ENCODE results near the gene CORIN.
"Not testable (repeated sequence)": the region's sequence is repeated elsewhere in the genome, so short reads cannot be mapped to it uniquely, and the experiment has no call there.

Gene CORIN

DNA sequence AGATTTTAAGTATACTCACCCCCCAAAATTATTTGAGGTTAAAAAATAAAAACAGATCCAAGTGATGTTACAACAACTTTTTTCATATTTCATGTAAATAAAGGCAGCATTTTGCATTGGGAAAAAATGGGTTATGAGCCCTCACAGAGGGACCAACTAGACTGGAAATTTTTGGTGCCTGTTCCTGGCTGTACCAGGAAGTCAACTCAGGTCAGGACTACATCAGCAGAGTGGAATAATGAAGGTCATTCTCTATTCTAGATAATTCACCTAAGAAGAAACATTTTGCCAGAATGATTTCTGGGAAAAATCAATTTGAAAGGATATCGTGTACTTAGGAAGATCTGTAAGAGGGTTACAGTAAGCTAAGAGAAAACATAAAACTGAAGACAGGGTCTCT lies 66.8 kb downstream of the CORIN start:
- no peak for DNase-seq (ENCODE audit: low spot score)

DNA sequence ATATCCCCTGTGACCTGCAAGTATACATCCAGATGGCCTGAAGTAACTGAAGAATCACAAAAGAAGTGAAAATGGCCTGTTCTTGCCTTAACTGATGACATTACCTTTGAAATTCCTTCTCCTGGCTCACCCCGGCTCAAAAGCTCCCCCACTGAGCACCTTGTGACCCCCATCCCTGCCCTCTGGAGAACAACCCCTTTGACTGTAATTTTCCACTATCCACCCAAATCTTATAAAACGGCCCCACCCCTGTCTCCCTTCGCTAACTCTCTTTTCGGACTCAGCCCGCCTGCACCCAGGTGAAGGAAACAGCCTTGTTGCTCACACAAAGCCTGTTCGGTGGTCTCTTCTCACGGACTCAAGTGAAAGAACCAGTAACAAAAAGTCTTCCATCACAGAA lies 69.9 kb downstream of the CORIN start:
- DNase-seq (ENCODE audit: low spot score): not testable (repeated sequence)

DNA sequence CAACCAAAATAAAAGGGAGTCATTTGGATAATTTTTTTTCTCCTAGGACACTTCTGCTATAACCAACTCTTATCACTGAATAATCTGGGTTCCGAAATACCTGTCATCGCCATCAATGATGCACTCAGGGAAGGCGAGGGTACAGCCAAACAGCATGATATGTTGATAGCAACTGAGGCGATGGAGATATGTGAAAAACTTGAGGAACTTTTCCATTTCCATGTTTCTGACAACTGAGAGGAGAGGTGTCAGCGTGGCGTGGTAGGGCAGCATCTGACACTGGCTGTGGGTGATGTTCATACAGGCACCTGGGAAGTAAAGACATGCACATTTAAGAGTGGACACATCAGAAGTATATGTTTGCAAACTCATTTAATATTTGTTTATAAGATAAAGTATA lies 74.6 kb downstream of the CORIN start:
- no peak for DNase-seq (ENCODE audit: low spot score)

DNA sequence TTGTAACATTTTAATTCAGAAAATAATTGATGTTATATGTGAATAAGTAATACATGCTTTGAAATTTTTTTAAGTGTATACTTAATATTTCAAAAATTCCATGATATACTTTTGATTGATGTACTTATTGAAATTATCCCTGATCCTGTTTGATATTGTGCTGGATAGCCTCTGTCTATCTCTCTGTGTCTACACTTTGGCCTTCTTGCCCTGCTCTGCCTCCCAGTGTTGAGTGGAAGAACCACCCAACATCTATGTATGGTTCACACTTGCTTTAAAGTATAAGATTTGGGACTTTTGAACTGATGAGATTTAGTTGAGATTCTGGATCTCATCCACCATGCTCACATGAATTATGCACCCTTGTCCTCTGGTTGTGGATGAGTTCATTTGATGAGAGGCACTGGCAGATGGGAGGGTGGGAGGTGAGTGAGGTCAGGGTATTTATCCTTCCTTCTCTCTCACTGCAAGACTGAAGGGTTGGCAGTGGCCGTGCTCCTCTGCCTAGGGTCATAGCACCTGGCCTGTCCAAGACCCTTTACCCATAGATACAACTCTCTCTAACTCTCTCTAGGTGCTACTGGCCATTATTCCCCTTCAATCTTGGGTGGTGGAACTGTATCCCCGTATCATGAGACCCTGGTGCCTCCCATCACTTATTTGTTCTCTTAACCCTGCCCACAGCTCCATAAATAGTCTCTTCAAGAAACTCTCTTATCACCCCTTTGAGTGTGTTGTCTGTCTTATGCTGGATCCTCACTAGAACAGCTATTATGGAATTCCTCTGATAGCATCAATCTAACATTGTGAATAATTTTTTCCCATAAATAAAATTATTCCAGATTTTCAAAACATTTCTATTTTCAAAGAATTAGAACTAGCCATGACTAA lies 75.2 kb downstream of the CORIN start:
- no peak for DNase-seq (ENCODE audit: low spot score)

DNA sequence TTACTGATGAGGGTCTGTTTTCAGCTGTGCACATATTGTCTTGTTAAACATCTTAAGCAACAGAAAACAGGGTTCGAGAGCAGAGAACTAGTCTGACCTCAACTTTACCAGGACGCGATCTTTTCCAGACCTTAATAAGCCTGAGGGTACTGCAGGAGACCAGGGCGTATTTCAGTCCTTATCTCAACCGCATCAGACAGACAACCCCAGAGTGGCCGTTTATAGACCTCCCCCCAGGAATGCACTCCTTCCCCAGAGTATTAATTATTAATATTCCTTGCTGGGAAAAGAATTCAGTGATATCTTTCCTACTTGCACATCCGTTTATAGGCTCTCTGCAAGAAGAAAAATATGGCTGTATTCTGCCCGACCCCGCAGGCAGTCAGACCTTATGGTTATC lies 84.6 kb downstream of the CORIN start:
- DNase-seq (ENCODE audit: low spot score): not testable (repeated sequence)

DNA sequence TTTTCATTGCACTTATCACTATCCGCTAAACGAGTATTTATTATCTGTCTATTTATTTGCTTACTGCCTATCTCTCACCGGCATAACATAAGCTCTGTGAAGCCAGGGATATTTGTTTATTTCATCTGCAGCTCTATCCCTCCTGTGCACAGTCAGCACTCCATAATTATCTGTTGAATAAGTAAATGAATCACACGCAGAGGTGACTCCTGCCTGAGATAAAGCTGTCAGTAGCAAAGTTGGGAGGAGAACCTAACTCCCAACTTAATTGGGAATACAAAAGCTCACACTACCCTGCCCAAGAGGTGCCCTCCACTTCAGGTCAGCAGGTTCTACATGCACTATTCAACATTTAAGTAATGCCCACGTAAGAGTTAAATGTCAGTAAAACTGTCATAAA lies 85.7 kb downstream of the CORIN start:
- DNase-seq (ENCODE audit: low spot score): no peak

DNA sequence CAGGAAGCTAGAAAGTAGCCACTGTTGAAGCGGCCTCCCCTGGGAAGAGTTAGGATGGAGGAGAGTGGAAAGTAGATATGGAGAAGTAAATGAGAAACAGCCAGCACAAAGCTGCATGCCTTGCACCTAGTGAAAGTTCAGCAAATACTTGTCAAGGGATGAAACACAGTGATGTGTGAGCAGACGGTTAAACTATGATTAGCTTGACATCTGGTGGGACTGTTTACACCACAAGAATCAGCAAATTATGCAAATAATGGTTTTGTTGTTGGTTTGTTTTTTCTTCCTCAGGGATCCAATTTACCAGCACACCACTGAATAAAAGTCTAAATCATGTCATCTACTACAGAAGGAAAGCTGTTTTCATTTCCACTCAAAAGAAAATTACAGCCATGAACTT lies 87.1 kb downstream of the CORIN start:
- no peak for DNase-seq (ENCODE audit: low spot score)

DNA sequence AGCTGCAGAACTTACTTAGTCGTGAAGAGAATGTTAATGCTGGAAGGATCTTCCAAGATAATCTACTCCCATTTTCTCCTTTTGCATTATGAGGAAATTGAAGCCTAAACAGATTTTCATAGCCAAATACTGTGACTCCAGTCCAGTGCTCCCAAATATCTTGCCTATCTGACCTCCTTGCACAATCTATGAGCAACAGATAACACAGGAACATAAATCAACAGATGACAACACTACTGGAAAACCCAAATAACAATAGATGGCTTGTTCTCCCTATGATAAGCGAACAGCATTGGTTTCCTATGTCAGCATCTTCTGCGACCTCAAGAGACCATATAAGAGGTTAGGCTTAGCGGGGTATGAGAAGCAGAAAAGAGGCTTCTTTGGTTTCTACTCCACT lies 88.0 kb downstream of the CORIN start:
- DNase-seq (ENCODE audit: low spot score): no peak

DNA sequence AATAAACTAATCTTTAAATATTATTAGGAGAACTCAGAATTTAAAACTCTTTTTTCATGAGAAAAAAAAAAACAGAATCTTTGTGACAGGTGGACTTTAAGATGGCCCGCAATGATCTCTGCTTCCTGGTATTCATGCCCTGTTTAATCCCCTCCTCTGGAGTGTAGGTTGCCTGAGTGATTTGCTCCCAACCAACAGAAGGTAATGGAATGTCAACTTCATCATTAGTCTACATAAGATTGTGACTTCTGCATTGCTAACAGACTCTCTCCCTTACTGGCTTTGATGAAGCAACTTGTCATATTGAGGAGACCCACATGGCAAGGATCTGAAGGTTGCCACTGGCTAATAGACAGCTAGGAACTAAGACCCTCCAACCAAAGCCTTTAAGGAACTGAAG lies 88.8 kb downstream of the CORIN start:
- no peak for DNase-seq (ENCODE audit: low spot score)

DNA sequence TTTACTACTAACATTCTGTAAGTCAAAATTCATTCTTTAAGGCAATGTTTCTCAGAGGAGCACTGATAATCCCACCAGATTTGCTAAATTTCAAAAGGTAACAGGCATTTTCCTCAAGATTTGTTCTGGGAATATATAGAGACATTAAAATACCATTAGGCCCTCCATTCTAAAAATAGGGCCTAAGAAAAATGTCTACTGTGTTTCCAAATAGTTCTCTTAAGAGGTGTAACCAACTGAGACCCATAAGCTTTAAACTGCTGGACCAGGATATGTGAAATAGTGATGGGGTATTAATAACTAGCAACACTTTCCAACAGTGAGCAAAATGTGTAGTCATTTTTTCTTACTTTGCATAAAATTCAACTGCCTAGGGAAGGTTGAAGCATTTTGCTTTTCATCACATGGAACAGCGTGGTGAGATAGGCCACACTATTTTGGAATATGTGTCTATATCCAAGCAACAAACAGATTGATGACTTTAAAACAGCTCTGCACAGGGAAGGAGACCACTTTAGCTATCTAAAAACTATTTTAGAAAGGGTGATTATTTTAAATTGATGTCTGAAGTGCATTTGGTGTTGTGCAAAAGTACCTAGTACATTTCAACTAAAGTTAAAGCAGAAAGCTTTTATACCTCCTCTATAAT lies 89.9 kb downstream of the CORIN start:
- DNase-seq (ENCODE audit: low spot score): no peak

DNA sequence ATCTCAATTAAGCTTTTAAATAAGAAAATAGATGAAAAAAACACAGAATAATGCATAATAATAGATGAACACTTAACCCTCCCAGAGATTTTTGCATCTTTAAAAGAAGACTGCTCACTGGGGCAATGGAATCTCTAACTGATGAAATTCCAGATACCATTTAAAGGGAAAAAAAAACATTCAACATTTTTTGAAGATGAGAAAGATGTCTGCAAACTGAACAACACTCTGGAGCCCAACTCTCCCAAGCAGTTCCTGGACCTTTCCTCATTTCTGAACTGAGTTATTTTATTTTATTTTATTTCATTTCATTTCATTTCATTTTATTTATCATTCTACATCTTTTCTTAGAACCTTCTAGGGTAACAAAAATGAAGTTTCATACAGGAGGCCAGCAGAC lies 90.7 kb downstream of the CORIN start:
- DNase-seq (ENCODE audit: low spot score): no peak

DNA sequence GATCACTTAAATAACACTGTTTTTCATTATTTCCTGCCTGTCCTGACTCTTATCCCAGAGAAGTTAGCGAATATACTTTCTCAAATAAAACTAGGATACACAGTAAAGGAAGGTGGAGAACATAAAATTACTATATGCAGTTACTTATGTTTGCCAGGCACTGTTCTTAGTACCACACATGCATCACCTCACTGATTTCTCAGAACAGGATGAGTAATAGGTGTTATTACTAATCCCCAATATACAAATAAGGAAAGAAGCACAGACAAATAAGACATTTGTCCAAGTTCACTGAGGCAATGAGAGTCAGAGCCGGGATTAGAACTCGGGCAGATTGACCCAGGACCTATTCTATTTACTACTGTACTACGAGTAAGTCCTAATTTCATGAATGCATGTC lies 91.7 kb downstream of the CORIN start:
- no peak for DNase-seq (ENCODE audit: low spot score)

DNA sequence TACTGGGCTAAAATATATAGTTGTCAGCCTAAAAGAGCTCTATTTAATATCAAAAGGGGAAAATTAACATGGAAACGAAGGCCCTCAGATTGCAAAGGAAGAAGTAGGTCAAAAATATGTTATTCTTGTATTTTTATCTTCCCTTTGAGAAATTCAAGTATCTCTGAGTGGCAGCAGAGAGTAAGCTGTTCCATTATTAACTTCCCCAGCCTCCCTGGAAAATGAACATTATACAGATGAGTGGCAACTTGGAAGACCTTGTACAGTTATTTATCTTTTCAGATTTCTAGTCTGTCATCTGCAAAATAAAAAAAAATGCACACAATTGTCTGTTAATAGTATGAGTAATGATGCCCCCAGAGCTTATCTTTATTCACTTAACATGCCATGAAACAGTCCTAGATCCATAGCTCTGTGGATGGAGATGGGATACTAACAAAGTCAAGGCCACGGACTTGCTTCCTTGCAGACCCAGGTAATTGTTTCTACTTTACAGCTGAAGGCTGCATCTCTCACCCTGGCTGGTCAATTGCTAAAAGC lies 93.0 kb downstream of the CORIN start:
- no peak for DNase-seq (ENCODE audit: low spot score)

DNA sequence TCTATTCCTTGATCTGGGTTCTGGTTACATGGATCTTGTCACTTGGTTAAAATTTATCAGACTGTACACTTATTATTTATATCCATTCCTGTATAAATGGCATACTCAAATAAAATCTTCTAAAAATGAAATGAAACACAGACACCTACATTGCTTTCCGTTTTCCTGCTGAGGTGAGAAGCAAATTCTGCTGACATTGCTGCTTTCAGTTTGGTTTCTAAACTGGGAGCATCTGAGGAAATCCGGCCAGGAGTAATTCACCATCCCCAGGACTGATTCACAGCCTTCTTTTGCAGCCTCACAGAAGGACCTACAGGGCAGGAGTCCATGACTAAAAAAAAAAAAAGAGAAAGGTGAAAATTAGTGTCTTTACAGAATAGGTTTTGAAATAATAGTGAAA lies 93.6 kb downstream of the CORIN start:
- no peak for DNase-seq (ENCODE audit: low spot score)

DNA sequence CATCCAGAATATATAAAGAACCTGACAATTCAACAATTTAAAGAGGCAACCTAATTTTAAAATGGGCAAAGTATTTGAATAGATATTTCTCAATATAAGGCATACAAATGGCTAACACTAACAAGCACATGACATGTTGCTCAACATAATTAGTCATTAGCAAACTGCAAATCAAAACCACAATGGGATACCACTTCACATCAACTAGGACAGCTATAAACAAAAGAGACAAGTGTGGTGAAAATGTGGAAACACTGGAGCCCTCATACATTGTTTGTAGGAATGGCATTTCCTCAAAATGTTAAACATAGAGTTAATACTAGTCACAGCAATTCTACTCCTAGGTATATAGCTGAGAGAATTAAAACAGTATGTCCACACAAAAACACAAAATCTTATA lies 96.7 kb downstream of the CORIN start:
- no peak for DNase-seq (ENCODE audit: low spot score)

DNA sequence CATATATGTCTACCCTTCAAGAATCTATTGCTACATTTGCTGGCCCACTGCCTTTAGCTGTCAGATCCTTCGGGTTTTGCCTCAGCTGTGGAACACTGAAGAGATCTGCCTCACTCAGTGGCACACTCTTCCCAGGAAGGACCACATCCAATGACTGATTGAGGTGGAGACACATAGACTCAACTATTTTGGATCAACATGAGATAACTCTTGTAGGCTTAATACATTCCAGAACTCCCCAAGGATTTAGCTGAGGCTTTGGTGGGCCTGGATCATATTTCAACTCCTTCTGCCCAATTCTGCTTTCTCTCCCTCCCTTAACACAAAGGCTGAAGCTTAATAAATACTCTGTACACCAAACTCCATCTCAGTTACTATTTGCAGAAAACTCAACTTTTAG lies 100.5 kb downstream of the CORIN start:
- DNase-seq (ENCODE audit: low spot score): no peak

DNA sequence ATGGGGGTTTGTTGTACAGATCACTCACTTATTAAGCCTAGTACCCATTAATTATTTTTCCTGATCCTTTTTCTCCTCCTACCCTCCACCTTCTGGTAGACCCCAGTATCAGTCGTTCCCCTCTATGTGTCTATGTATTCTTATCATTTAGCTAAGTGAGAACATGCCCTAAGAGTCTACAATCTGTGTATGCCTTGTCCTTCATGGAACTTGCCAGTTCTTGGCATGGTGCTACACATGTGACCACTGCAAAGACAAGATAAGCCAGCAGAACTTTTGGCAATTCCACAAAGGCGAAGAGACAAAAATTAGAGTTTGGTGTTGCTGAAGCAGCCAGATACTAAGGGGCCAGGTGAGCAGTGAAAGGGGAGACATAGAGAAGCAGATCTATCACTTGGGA lies 101.3 kb downstream of the CORIN start:
- no peak for DNase-seq (ENCODE audit: low spot score)

DNA sequence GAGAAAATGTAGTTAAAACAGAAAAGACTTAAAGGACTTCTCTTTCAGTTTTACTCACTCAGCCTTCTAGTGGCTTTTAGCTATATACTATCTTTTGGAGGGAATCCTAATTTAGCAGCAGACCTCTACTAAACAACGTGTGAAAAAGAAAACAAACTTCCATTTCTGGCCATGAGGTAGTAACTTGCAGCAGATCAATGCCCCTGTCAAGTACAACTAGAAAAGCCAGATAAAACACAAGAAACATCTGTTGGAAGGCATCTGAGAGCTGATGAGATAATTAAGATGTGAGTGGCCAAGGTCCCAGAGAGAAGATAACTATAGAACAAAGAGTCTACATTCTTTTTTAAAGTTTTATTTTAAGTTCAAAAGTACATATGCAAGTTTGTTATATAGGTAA lies 101.7 kb downstream of the CORIN start:
- no peak for DNase-seq (ENCODE audit: low spot score)

DNA sequence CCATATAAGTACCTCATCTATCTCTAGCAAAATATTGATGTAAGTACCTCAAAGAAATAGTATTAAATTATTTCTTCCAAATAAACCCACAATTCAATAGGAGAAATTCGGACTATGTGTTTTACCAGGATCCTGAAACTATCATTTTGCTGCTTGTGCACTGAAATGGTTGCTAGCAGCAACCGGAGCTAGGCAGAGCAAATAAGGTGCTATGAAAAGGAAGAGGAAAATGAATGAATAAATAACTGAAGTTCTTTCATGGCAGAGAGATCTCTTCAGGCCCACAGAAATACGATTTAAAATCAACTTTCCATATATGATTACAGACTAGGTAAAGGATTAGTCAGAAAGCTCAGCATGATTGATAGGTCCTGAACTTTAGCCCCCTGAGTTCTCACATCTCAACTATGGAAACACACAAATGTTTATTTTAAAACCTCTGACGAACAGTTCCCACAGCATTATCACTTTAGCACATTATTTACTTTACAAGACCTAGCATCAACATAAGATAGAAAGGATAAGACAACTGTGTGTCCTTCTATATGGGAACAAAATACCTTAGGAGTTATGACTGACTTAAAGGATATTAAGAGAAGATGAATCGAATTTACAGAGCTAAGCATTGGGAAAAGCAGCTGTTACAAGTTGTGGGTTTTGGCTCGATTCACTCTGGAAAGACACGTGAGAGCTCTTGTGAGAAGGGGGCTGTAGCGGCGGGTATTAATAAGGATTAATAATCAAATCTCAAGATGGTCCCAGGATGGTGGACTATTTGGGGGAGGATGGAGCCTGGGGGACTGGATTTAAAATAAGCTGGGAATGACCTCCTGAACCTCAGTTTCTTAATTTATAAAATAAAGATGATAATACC lies 104.3 kb downstream of the CORIN start:
- DNase-seq (ENCODE audit: low spot score): no peak

DNA sequence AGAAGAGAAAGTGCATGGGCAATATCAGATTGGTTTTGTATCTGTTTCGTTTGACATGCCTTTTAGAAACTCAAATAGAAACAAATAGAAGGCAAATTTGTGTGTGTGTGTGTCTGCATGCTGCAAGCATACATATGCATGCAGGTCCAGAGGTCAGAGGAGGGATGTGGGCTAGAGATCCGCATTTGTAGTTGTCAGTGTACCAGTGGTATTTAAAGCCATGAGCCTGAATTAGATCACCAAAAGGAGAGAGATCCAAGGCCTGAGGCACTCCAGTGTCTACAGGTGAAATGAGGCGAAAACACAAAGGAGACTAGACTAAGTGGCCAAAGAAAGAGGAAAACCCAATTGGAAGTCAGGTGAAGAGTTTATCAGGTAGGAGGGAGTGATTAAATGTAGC lies 106.7 kb downstream of the CORIN start:
- DNase-seq (ENCODE audit: low spot score): no peak

DNA sequence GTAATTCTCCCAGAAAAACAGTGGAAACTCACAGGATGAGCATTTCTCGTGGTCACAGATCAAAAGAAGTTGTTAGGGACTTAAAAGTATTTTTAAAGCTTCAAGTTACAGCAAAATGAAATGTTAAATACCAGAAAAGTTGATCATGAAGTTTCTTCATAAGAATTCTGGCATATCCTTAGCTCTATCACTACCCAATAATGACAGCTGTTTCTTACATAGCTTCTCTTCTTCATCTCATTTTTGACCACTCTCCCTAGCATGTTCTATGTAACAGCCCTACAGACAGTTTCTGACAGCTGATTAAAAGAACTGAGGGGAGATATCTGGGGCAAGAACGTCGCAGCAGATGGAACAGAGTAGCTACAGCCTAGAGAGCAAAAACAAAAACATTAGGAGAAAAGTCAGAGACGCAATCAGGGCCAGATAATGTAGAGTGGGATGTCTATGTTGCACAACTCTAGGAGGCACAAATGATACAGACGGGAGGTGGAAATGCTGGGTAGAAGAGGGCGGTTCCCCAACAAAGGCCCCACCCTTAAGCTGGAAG lies 108.7 kb downstream of the CORIN start:
- no peak for DNase-seq (ENCODE audit: low spot score)

DNA sequence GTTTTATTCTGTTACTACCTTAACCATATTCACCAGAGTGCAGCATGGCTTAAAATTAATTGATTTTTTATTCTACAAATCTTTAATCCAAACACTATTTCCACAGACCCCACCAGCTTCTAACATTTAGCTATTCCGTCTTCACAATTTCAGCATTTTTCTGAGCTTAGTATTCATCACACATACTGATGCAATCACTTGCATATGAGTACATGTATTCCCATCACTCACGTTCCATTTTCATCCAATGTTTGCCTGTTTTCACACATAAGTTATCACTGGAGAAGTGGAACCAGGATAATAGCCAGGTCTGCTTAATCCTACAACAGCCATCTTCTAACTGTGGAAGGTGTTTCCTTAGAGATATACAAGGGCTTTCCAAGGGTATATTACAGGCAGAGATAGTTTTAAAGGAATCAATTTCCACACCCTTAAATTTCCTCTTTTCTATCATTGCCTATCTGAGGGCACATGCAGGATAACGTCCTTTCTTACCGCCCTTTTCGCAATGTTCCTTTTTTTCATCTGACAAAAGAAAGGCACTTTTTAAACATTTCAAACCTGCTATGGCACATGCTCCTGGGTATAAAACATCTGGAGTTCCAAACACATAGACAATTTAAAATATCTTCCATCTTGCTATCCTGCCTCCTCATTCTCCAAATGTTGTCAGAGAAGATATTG lies 115.8 kb downstream of the CORIN start:
- DNase-seq (ENCODE audit: low spot score): no peak
